Stimulated activated effector memory CD8-positive, alpha-beta T cell treated with anti-CD3 and anti-CD28 coated beads, Interleukin-12 subunit alpha, Interleukin-12 subunit beta, amount 100 ng/mL, for 72 hours (primary cell): ENCODE results near the gene SLC7A8.
A peak's percentile ranks its signal among the peaks of the same experiment; 100 is the strongest.

ENCODE experiments used
- ATAC-seq: fragments of 150-1000 bp; cut with Tn5 transposase; 2 replicates; pipeline ENCODE4 v1.10.0; 2021
- DNase-seq, 2 donors: peaks; one replicate each; pipeline ENCODE4 v3.0.0; 2021 to 2022; ENCODE audit warnings: low spot score in 2 of 2
- H3K27ac Mint-ChIP-seq: one replicate; pipeline ENCODE4 v1.8.0; 2022; ENCODE audit warnings: mild to moderate bottlenecking, mixed read lengths
- H3K36me3 Mint-ChIP-seq: one replicate; pipeline ENCODE4 v1.8.0; 2022; ENCODE audit warnings: mild to moderate bottlenecking, mixed read lengths
- H3K4me1 Mint-ChIP-seq: one replicate; pipeline ENCODE4 v1.8.0; 2022; ENCODE audit warnings: mixed read lengths
- H3K4me3 Mint-ChIP-seq: one replicate; pipeline ENCODE4 v1.8.0; 2022; ENCODE audit warnings: mild to moderate bottlenecking, mixed read lengths
- H3K9me3 Mint-ChIP-seq: one replicate; pipeline ENCODE4 v1.8.0; 2022; ENCODE audit warnings: mixed read lengths

The SLC7A8 gene

GRCh38 chr14:23195552-23196101 is 12.2 kb upstream of the SLC7A8 start:
- no peak overlapping the region for H3K27ac Mint-ChIP-seq
- ATAC-seq (no peak), DNase-seq (no peak)
- H3K4me1 Mint-ChIP-seq, result no peaks in the 10 kb centered on the region
- H3K36me3 Mint-ChIP-seq, result no peaks in the 10 kb centered on the region
- H3K4me3 Mint-ChIP-seq, result no peak overlapping the region
- H3K9me3 Mint-ChIP-seq, result no peaks in the 10 kb centered on the region

GRCh38 chr14:23193432-23193831 is 10.0 kb upstream of the SLC7A8 start:
- Mint-ChIP-seq H3K36me3 (no peaks in the 10 kb centered on the region), H3K9me3 (no peaks in the 10 kb centered on the region), H3K27ac (no peak overlapping the region), H3K4me3 (no peak overlapping the region), H3K4me1 (no peaks in the 10 kb centered on the region)
- ATAC-seq, result no peak
- no peak for DNase-seq

GRCh38 chr14:23187925-23188324 is 4.5 kb upstream of the SLC7A8 start:
- ATAC-seq (no peak), DNase-seq (no peak)

GRCh38 chr14:23186913-23187654 is 3.6 kb upstream of the SLC7A8 start:
- no peaks in the 10 kb centered on the region for H3K4me1 Mint-ChIP-seq
- ATAC-seq (peak; percentile 48), DNase-seq (no peak)
- no peak overlapping the region for H3K4me3 Mint-ChIP-seq
- H3K9me3 Mint-ChIP-seq, result no peaks in the 10 kb centered on the region
- no peaks in the 10 kb centered on the region for H3K36me3 Mint-ChIP-seq
- no peak overlapping the region for H3K27ac Mint-ChIP-seq

More at GRCh38 chr14:23187925-23188324, 4.5 kb upstream of the SLC7A8 start:
- Mint-ChIP-seq H3K9me3 (no peaks in the 10 kb centered on the region), H3K4me3 (no peak overlapping the region), H3K27ac (no peak overlapping the region), H3K36me3 (no peaks in the 10 kb centered on the region), H3K4me1 (no peaks in the 10 kb centered on the region)

- ATAC-seq (no peak), DNase-seq (no peak)
- no peaks in the 10 kb centered on the region for H3K9me3 Mint-ChIP-seq
- H3K4me3 Mint-ChIP-seq, result no peak overlapping the region
- no peak overlapping the region for H3K27ac Mint-ChIP-seq
- peaks cover 5% of the 10 kb centered on the region for H3K4me1 Mint-ChIP-seq
- H3K36me3 Mint-ChIP-seq, result no peaks in the 10 kb centered on the region
Observed at GRCh38 chr14:23185063-23185462, 1.6 kb upstream of the SLC7A8 start.

- ATAC-seq (no peak), DNase-seq (no peak)
- Mint-ChIP-seq H3K4me1 (peaks cover 5% of the 10 kb centered on the region), H3K27ac (no peak overlapping the region), H3K36me3 (no peaks in the 10 kb centered on the region), H3K9me3 (no peaks in the 10 kb centered on the region), H3K4me3 (no peak overlapping the region)
Observed at GRCh38 chr14:23183158-23183470, 346 bp downstream of the SLC7A8 start.

- Mint-ChIP-seq H3K27ac (no peak overlapping the region), H3K4me1 (peaks cover 5% of the 10 kb centered on the region), H3K4me3 (no peak overlapping the region), H3K36me3 (no peaks in the 10 kb centered on the region), H3K9me3 (no peaks in the 10 kb centered on the region)
- ATAC-seq (peak; percentile 70), DNase-seq (peak; percentile 8 to 55)
Observed at GRCh38 chr14:23182372-23183157, 895 bp downstream of the SLC7A8 start.

- peaks cover 5% of the 10 kb centered on the region for H3K4me1 Mint-ChIP-seq
- H3K36me3 Mint-ChIP-seq, result no peaks in the 10 kb centered on the region
- H3K27ac Mint-ChIP-seq, result no peak overlapping the region
- no peak for DNase-seq
- no peak overlapping the region for H3K4me3 Mint-ChIP-seq
- H3K9me3 Mint-ChIP-seq, result no peaks in the 10 kb centered on the region
- no peak for ATAC-seq
Observed at GRCh38 chr14:23181946-23182345, 1.5 kb downstream of the SLC7A8 start.

- H3K36me3 Mint-ChIP-seq, result no peaks in the 10 kb centered on the region
- H3K9me3 Mint-ChIP-seq, result no peaks in the 10 kb centered on the region
- H3K4me3 Mint-ChIP-seq, result no peak overlapping the region
- no peak for ATAC-seq
- no peak overlapping the region for H3K27ac Mint-ChIP-seq
- DNase-seq, result no peak
- peaks cover 5% of the 10 kb centered on the region for H3K4me1 Mint-ChIP-seq
Observed at GRCh38 chr14:23181453-23181852, 2.0 kb downstream of the SLC7A8 start.

GRCh38 chr14:23177181-23177580 is 6.3 kb downstream of the SLC7A8 start:
- H3K36me3 Mint-ChIP-seq, result no peaks in the 10 kb centered on the region
- no peak for DNase-seq
- H3K4me3 Mint-ChIP-seq, result no peak overlapping the region
- H3K4me1 Mint-ChIP-seq, result peaks cover 5% of the 10 kb centered on the region
- ATAC-seq, result peak; percentile 39
- no peaks in the 10 kb centered on the region for H3K9me3 Mint-ChIP-seq
- no peak overlapping the region for H3K27ac Mint-ChIP-seq

GRCh38 chr14:23175823-23176222 is 7.6 kb downstream of the SLC7A8 start:
- Mint-ChIP-seq H3K36me3 (no peaks in the 10 kb centered on the region), H3K4me1 (peaks cover under 1% of the 10 kb centered on the region), H3K27ac (no peak overlapping the region), H3K4me3 (no peak overlapping the region), H3K9me3 (no peaks in the 10 kb centered on the region)
- no peak for ATAC-seq
- DNase-seq, result no peak

- H3K36me3 Mint-ChIP-seq, result no peaks in the 10 kb centered on the region
- no peaks in the 10 kb centered on the region for H3K4me1 Mint-ChIP-seq
- no peaks in the 10 kb centered on the region for H3K9me3 Mint-ChIP-seq
- no peak overlapping the region for H3K27ac Mint-ChIP-seq
- DNase-seq (no peak), ATAC-seq (no peak)
- no peak overlapping the region for H3K4me3 Mint-ChIP-seq
Observed at GRCh38 chr14:23174296-23175184, 8.9 kb downstream of the SLC7A8 start.

GRCh38 chr14:23173796-23174195 is 9.7 kb downstream of the SLC7A8 start:
- H3K36me3 Mint-ChIP-seq, result no peaks in the 10 kb centered on the region
- H3K4me1 Mint-ChIP-seq, result no peaks in the 10 kb centered on the region
- H3K4me3 Mint-ChIP-seq, result no peak overlapping the region
- no peak for ATAC-seq
- no peak for DNase-seq
- H3K27ac Mint-ChIP-seq, result no peak overlapping the region
- H3K9me3 Mint-ChIP-seq, result no peaks in the 10 kb centered on the region

- Mint-ChIP-seq H3K36me3 (no peaks in the 10 kb centered on the region), H3K27ac (no peak overlapping the region), H3K9me3 (no peaks in the 10 kb centered on the region), H3K4me3 (no peak overlapping the region), H3K4me1 (no peaks in the 10 kb centered on the region)
- ATAC-seq, result no peak
- no peak for DNase-seq
Observed at GRCh38 chr14:23173031-23173430, 10.4 kb downstream of the SLC7A8 start.

GRCh38 chr14:23172574-23172973 is 10.9 kb downstream of the SLC7A8 start:
- Mint-ChIP-seq H3K4me3 (no peak overlapping the region), H3K36me3 (no peaks in the 10 kb centered on the region), H3K27ac (no peak overlapping the region), H3K4me1 (no peaks in the 10 kb centered on the region), H3K9me3 (no peaks in the 10 kb centered on the region)
- ATAC-seq, result no peak
- no peak for DNase-seq
